ENCODE results near the gene SULF2.

The SULF2 gene

GRCh38 chr20:47686545-47686944 lies 98.7 kb downstream of the SULF2 start:
- no peaks in the 10 kb centered on the region for H3K36me3 ChIP-seq (replicated peaks)
- no peak for DNase-seq (ENCODE audit: low spot score in 2 of 2)
- H3K4me1 ChIP-seq, result no peaks in the 10 kb centered on the region
- H3K27me3 ChIP-seq (ENCODE audit: low read depth), result no peaks in the 10 kb centered on the region
- H3K4me3 ChIP-seq, result no peak overlapping the region
- in situ Hi-C loops (cut with MboI; ENCODE audit: low sequenced_read_pairs), result no loop called here
- no peaks in the 10 kb centered on the region for H3K9me3 ChIP-seq

GRCh38 chr20:47684306-47685080 lies 100.8 kb downstream of the SULF2 start:
- no peak for DNase-seq (ENCODE audit: low spot score in 2 of 2)
- no peaks in the 10 kb centered on the region for H3K36me3 ChIP-seq (replicated peaks)
- in situ Hi-C loops (cut with MboI; ENCODE audit: low sequenced_read_pairs), result loop anchor here (5.0 kb wide), 1 partner anchor 933 kb away; no protein-coding TSS in a partner anchor
- H3K4me3 ChIP-seq, result no peak overlapping the region
- no peaks in the 10 kb centered on the region for H3K9me3 ChIP-seq
- H3K27me3 ChIP-seq (ENCODE audit: low read depth), result no peaks in the 10 kb centered on the region
- H3K4me1 ChIP-seq, result no peaks in the 10 kb centered on the region

GRCh38 chr20:47682916-47683315 lies 102.4 kb downstream of the SULF2 start:
- no peak for DNase-seq (ENCODE audit: low spot score in 2 of 2)
- no peaks in the 10 kb centered on the region for H3K9me3 ChIP-seq
- H3K4me1 ChIP-seq, result no peaks in the 10 kb centered on the region
- H3K27me3 ChIP-seq (ENCODE audit: low read depth), result no peaks in the 10 kb centered on the region
- no peaks in the 10 kb centered on the region for H3K36me3 ChIP-seq (replicated peaks)
- no peak overlapping the region for H3K4me3 ChIP-seq
- in situ Hi-C loops (cut with MboI; ENCODE audit: low sequenced_read_pairs), result loop anchor here (5.0 kb wide), 1 partner anchor 934 kb away; no protein-coding TSS in a partner anchor

- H3K4me1 ChIP-seq, result no peaks in the 10 kb centered on the region
- no peak for DNase-seq (ENCODE audit: low spot score in 2 of 2)
- no peak overlapping the region for H3K4me3 ChIP-seq
- in situ Hi-C loops (cut with MboI; ENCODE audit: low sequenced_read_pairs), result loop anchor here (5.0 kb wide), 1 partner anchor 935 kb away; no protein-coding TSS in a partner anchor
- H3K27me3 ChIP-seq (ENCODE audit: low read depth), result no peaks in the 10 kb centered on the region
- H3K36me3 ChIP-seq (replicated peaks), result no peaks in the 10 kb centered on the region
- H3K9me3 ChIP-seq, result no peaks in the 10 kb centered on the region
Measured at GRCh38 chr20:47682028-47682783, 103.1 kb downstream of the SULF2 start.

GRCh38 chr20:47680804-47681529 lies 104.3 kb downstream of the SULF2 start:
- in situ Hi-C loops (cut with MboI; ENCODE audit: low sequenced_read_pairs), result loop anchor here (5.0 kb wide), 1 partner anchor 936 kb away; no protein-coding TSS in a partner anchor
- no peaks in the 10 kb centered on the region for H3K27me3 ChIP-seq (ENCODE audit: low read depth)

GRCh38 chr20:47679462-47679861 lies 105.8 kb downstream of the SULF2 start:
- Histone ChIP-seq H3K9me3 (no peaks in the 10 kb centered on the region), H3K27me3 (ENCODE audit: low read depth) (no peaks in the 10 kb centered on the region), H3K4me1 (no peaks in the 10 kb centered on the region), H3K36me3 (replicated peaks) (no peaks in the 10 kb centered on the region), H3K4me3 (no peak overlapping the region)
- in situ Hi-C loops (cut with MboI; ENCODE audit: low sequenced_read_pairs), result no loop called here
- no peak for DNase-seq (ENCODE audit: low spot score in 2 of 2)

More at GRCh38 chr20:47680804-47681529, 104.3 kb downstream of the SULF2 start:
- H3K36me3 ChIP-seq (replicated peaks), result no peaks in the 10 kb centered on the region
- DNase-seq (ENCODE audit: low spot score in 2 of 2), result no peak
- no peaks in the 10 kb centered on the region for H3K4me1 ChIP-seq
- H3K9me3 ChIP-seq, result no peaks in the 10 kb centered on the region
- no peak overlapping the region for H3K4me3 ChIP-seq

- H3K9me3 ChIP-seq, result no peaks in the 10 kb centered on the region
- H3K36me3 ChIP-seq (replicated peaks), result no peaks in the 10 kb centered on the region
- no peak overlapping the region for H3K4me3 ChIP-seq
- H3K27me3 ChIP-seq (ENCODE audit: low read depth), result no peaks in the 10 kb centered on the region
- in situ Hi-C loops (cut with MboI; ENCODE audit: low sequenced_read_pairs), result no loop called here
- no peak for DNase-seq (ENCODE audit: low spot score in 2 of 2)
- H3K4me1 ChIP-seq, result no peaks in the 10 kb centered on the region
Measured at GRCh38 chr20:47678536-47678935, 106.7 kb downstream of the SULF2 start.

- no peaks in the 10 kb centered on the region for H3K36me3 ChIP-seq (replicated peaks)
- no peak overlapping the region for H3K4me3 ChIP-seq
- in situ Hi-C loops (cut with MboI; ENCODE audit: low sequenced_read_pairs), result no loop called here
- peak; percentile 50 to 78 for DNase-seq (ENCODE audit: low spot score in 2 of 2)
- H3K27me3 ChIP-seq (ENCODE audit: low read depth), result no peaks in the 10 kb centered on the region
- no peaks in the 10 kb centered on the region for H3K9me3 ChIP-seq
- no peaks in the 10 kb centered on the region for H3K4me1 ChIP-seq
Measured at GRCh38 chr20:47677635-47678453, 107.4 kb downstream of the SULF2 start.

- no peaks in the 10 kb centered on the region for H3K36me3 ChIP-seq (replicated peaks)
- no peak for DNase-seq (ENCODE audit: low spot score in 2 of 2)
- no peaks in the 10 kb centered on the region for H3K4me1 ChIP-seq
- in situ Hi-C loops (cut with MboI; ENCODE audit: low sequenced_read_pairs), result no loop called here
- no peaks in the 10 kb centered on the region for H3K9me3 ChIP-seq
- no peak overlapping the region for H3K4me3 ChIP-seq
- no peaks in the 10 kb centered on the region for H3K27me3 ChIP-seq (ENCODE audit: low read depth)
Measured at GRCh38 chr20:47676912-47677634, 108.2 kb downstream of the SULF2 start.

- Histone ChIP-seq H3K27me3 (ENCODE audit: low read depth) (no peaks in the 10 kb centered on the region), H3K4me1 (no peaks in the 10 kb centered on the region), H3K4me3 (no peak overlapping the region), H3K9me3 (no peaks in the 10 kb centered on the region), H3K36me3 (replicated peaks) (no peaks in the 10 kb centered on the region)
- DNase-seq (ENCODE audit: low spot score in 2 of 2), result no peak
- in situ Hi-C loops (cut with MboI; ENCODE audit: low sequenced_read_pairs), result no loop called here
Measured at GRCh38 chr20:47676219-47676721, 109.0 kb downstream of the SULF2 start.

- Histone ChIP-seq H3K9me3 (no peaks in the 10 kb centered on the region), H3K36me3 (replicated peaks) (no peaks in the 10 kb centered on the region), H3K4me3 (no peak overlapping the region), H3K4me1 (no peaks in the 10 kb centered on the region), H3K27me3 (ENCODE audit: low read depth) (no peaks in the 10 kb centered on the region)
- in situ Hi-C loops (cut with MboI; ENCODE audit: low sequenced_read_pairs), result no loop called here
- DNase-seq (ENCODE audit: low spot score in 2 of 2), result no peak
Measured at GRCh38 chr20:47675190-47676142, 109.8 kb downstream of the SULF2 start.

GRCh38 chr20:47674686-47675085 lies 110.6 kb downstream of the SULF2 start:
- H3K36me3 ChIP-seq (replicated peaks), result no peaks in the 10 kb centered on the region
- DNase-seq (ENCODE audit: low spot score in 2 of 2), result no peak
- no peaks in the 10 kb centered on the region for H3K27me3 ChIP-seq (ENCODE audit: low read depth)
- no peak overlapping the region for H3K4me3 ChIP-seq
- in situ Hi-C loops (cut with MboI; ENCODE audit: low sequenced_read_pairs), result no loop called here
- H3K9me3 ChIP-seq, result no peaks in the 10 kb centered on the region
- H3K4me1 ChIP-seq, result no peaks in the 10 kb centered on the region

All from HAP-1 (cell line).